Measurements from ENCODE around the gene EWSR1.
A peak's percentile ranks its signal among the peaks of the same experiment; 100 is the strongest.
"Not testable (repeated sequence)": the region's sequence is repeated elsewhere in the genome, so short reads cannot be mapped to it uniquely, and the experiment has no call there.

EWSR1 gene

GRCh38 chr22:29245626-29246385, 22.3 kb upstream of the EWSR1 start:
- peak in 53 of 58 donors; percentile 13 to 84 (median 46) for DNase-seq

DNA sequence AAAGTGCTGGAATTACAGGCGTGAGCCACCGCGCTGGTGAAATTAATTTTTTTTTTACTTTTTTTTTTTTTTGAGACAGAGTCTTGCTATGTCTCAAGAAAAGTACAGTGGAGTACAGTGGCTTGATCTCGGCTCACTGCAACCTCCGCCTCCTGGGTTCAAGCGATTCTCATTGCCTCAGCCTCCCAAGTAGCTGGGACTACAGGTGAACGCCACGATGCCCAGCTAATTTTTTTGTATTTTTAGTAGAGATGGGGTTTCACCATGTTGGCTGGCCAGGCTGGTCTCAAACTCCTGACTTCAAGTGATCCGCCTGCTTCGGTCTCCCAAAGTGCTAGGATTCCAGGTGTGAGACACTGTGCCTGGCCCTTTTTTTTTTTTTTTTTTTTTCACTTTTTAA, 20.2 kb upstream of the EWSR1 start:
- not testable (repeated sequence) for DNase-seq

DNA sequence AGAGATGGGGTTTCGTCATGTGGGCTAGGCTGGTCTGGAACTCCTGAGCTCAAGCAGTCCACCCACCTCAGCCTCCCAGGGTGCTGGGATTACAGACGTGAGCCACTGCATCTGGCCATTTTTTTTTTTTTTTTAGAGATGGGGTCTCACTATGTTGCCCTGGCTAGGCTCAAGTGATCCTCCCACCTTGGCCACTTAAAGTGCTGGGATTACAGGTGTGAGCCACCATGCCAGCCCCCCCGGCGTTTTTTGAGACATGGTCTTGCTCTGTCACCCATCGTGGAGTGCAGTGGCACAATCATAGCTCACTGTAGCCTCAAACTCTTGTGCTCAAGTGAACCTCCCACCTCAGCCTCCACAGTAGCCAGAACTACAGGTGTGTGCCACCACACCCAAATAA, 16.8 kb upstream of the EWSR1 start:
- DNase-seq: no peak

DNA sequence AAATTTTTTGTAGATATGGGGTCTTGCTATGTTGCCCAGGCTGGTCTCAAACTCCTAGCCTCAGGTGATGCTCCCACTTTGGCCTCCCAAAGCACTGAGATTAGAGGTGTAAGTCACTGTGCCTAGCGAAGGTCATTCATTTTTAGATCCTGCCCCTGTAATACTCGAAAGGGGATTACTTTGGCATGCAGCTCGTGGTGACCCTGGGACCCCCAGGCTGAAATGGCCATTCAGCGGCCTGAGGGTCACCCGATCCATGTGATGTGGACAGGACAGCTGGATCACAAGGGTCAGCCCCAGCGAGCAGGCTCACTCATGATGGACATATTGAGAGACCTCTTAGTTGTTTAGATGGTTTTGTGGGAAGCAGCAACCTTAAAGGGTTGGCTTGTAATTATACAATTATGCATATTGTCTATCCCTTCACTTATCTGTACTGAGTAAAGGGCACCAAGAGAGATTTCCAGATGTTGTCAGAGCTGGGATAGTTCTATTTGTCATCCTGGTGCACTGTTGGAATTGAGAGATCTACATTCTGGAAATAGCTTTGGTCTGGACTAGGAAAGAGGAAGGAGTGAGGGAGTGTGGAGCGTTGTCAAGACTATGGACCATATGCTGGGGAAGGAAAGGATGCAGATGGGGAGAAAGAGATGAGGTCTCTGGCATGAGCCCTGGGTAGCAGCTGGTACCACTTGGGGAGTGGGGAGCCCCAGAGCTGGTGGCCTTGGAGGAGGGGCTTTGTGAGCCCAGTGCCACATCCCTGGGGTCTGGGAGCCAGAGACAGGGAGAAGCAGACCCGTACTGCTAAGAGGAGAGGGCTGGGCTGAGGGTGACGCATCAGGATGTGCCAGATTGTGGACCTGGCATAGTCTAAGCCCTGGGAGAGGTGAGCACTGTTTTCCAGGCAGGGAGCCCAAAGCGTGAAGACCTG, 15.8 kb upstream of the EWSR1 start:
- no peak for DNase-seq

GRCh38 chr22:29253561-29254285, 14.3 kb upstream of the EWSR1 start:
- DNase-seq: no peak

DNA sequence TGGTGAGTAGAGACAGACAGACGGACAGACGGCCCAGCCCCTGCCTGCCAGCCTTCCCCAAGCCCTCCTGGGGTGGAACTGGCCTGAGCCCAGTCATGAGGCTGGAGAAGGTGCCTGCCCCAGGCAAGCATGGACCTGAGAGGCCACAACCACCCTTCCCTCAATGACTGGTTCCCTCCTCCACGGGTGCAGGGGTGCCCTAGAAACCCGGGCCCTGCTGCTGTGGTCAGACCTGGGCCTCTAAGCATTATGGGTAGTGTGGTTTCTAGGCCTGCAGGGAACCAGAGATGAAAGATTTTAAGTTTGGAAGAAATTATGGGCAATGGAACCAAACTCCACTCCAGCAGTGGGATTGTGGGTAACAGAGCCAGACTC, 13.8 kb upstream of the EWSR1 start:
- no peak for DNase-seq

DNA sequence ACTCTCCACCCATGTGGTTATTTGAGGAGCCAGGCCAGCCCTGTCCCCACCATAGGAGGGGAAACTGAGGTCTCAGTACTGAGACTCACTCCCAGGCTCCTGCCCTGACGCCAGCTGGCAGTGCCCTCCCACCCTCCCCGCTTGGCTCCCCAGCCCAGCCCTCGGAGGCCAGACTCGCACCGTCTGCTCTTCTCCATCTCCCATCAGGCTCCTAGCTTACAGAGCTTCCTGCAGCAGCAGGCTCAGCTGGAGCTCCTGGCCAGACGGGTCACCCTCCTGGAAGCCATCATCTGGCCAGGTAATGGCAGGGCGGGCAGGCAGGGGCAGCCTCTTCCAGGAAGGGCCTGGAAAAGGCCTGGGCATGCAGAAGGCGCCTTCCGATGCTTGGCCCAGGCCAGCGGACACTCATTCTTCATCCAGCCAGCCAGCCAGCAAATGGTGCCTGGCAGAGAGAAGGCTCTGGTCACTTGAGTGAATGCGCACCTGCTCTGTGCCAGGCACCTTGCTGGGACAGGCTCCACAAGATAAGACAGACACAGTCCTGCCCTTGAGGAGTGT, 12.9 kb upstream of the EWSR1 start:
- no peak for DNase-seq

DNA sequence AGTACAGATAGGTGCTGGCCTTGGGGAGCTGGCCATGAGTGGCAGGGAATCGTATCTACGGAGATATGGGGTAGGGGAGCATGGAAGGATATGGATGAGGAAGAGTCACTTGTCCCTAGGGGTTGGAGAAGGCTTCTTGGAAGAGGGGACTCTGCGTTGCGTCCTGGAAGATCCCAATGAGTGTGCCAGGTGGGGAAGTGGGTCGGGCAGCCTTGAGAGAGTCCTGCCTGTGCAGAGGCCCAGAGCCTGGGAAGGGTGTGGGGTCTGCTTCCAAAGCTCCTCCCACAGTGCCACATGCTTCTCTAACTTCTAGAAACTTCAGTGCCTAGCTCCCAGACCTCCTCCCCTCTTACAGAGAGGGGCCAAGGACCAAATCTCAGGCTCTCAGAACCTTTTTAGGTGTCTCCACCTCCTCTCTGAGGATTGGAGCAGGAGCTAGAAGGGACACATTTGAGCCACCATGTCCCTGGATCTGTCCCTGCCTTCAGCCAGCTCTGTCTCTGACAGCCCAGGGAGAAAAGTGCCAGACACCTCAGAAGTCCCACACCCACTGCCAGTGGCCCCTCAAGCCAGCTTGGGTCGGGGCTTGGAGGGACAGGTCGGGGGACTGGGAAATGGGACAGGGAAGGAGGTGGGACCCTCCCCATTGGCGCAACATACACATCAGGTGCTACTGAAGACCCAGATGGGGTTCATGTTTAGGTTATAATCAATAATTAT, 11.3 kb upstream of the EWSR1 start:
- no peak for DNase-seq

GRCh38 chr22:29257751-29258181, 10.3 kb upstream of the EWSR1 start:
- DNase-seq: no peak

- DNase-seq: no peak
These were observed 9.4 kb upstream of the EWSR1 start for GRCh38 chr22:29258407-29259252.

DNA sequence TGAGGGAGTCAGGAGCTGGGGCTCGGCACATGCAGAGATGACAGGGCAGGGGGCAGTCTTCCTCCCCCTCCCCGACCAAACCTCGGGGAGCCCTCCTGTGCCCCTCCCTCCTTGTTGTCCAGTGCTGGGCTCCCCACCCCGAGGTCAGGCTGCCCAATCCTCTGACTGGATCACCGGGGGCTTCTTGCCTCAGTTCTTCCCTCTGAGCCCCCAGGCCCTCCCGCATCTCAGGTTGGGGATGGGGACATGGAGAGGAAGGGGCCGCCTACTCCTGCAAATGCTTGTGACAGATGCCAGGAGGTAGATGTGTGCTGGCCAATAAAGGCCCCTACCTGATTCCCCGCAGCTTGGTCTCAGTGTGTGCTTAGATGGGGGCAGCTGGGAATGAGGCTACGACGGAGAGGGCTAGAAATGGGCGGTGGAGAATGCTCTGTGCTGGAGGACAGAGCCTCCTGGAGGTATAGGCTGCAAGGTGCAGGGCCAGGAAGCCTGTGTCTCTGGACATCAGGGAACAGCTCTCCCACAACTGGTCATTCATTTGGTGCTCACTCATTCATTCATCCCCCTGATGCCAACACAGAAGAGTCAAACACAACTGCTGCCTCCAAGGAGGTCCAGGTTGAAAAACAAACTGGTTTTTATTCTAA, 8.7 kb upstream of the EWSR1 start:
- no peak for DNase-seq

GRCh38 chr22:29260031-29260560, 8.0 kb upstream of the EWSR1 start:
- DNase-seq: no peak

- no peak for DNase-seq
These were observed 7.3 kb upstream of the EWSR1 start for GRCh38 chr22:29260601-29261315.

GRCh38 chr22:29263791-29264276, 4.2 kb upstream of the EWSR1 start:
- DNase-seq: no peak

DNA sequence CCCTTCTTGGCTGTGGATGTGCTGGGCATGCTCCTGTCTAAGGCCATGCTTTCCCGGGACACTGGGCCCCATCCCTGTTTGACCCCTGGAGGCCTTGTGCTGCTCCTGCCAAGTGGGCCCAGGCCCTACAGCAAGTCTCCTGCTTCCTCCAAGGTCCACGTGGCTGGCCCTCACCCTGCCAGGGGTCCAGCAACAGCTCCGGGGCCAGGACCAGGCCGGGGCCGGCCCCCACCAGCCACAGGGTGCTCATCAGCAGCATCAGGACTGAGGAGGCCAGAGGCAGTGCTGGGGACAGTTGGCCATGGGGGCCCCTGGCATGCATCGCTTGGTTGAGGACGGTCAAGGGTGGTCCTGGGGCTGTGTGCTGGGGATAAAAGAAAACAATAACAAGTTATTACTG, 2.8 kb upstream of the EWSR1 start:
- no peak for DNase-seq

- DNase-seq: no peak
These were observed 2.1 kb upstream of the EWSR1 start for GRCh38 chr22:29265929-29266328.

GRCh38 chr22:29266564-29267461, 1.3 kb upstream of the EWSR1 start:
- no peak for DNase-seq

All from anterior cingulate cortex (tissue), 58 donors.